OCI-LY3 (cell line): Measurements from ENCODE around the gene CABP4.
A peak's percentile ranks its signal among the peaks of the same experiment; 100 is the strongest.

Source experiments
- H2AFZ ChIP-seq: fragments of 200-600, 300-600 bp; shearing (Covaris generic); 2 replicates; pipeline ENCODE4 v1.6.0; 2014; ENCODE audit warnings: antibody characterized with exemption, low read depth, low read length
- H3K27ac ChIP-seq: fragments of 200-600, 300-600 bp; sonication (generic); 2 replicates; pipeline ENCODE4 v1.5.1; 2014; ENCODE audit warnings: mild to moderate bottlenecking, low read length, moderate library complexity, mixed read lengths
- H3K27me3 ChIP-seq: fragments of 200-600, 300-600 bp; sonication (generic); 2 replicates; pipeline ENCODE4 v1.6.1; 2014; ENCODE audit warnings: low read depth, low read length, mixed read lengths
- H3K36me3 ChIP-seq: fragments of 200-600, 300-600 bp; sonication (generic); replicated peaks from 2 replicates; pipeline ENCODE3; 2014; ENCODE audit warnings: low read depth, low read length, mixed read lengths
- H3K4me1 ChIP-seq: fragments of 300-600, 200-600 bp; sonication (generic); 2 replicates; pipeline ENCODE4 v1.6.1; 2014; ENCODE audit warnings: low read length, mixed read lengths
- H3K4me2 ChIP-seq: fragments of 200-600, 300-600 bp; sonication (generic); 2 replicates; pipeline ENCODE4 v1.6.1; 2014; ENCODE audit warnings: low read length, mixed read lengths
- H3K4me3 ChIP-seq: fragments of 300-600, 200-600 bp; sonication (generic); 2 replicates; pipeline ENCODE4 v1.5.1; 2014; ENCODE audit warnings: antibody characterized with exemption, mild to moderate bottlenecking, low read length, moderate library complexity
- H3K79me2 ChIP-seq: fragments of 300-600, 200-600 bp; shearing (Covaris generic); 2 replicates; pipeline ENCODE4 v1.6.1; 2014; ENCODE audit warnings: mild to moderate bottlenecking, low read length, mixed read lengths
- H3K9ac ChIP-seq: fragments of 300-600, 200-600 bp; shearing (Covaris generic); 2 replicates; pipeline ENCODE4 v1.6.0; 2014; ENCODE audit warnings: mild to moderate bottlenecking, low read length, moderate library complexity
- H3K9me3 ChIP-seq: fragments of 200-600, 300-600 bp; shearing (Covaris generic); 2 replicates; pipeline ENCODE4 v1.6.1; 2014; ENCODE audit warnings: low read length, mixed read lengths; ENCODE audit not compliant: insufficient read depth
- H4K20me1 ChIP-seq: fragments of 200-600, 300-600 bp; sonication (generic); 2 replicates; pipeline ENCODE4 v1.6.1; 2016; ENCODE audit warnings: low read length, mixed read lengths; ENCODE audit not compliant: insufficient read depth
- EZH2phosphoT487 ChIP-seq: fragments of 200-600 bp; shearing (Covaris generic); IDR thresholded peaks from 2 replicates; pipeline ENCODE4 v1.6.1; 2018; ENCODE audit warnings: antibody characterized with exemption, mixed run types, low read depth
- TF ChIP-seq, protein P1 (sequence below): fragments of 200-600, 300-600 bp; sonication (generic); IDR thresholded peaks from 2 replicates; pipeline ENCODE4 v1.5.1; 2014; ENCODE audit warnings: antibody characterized with exemption, low read length, low read depth

CABP4 gene

DNA sequence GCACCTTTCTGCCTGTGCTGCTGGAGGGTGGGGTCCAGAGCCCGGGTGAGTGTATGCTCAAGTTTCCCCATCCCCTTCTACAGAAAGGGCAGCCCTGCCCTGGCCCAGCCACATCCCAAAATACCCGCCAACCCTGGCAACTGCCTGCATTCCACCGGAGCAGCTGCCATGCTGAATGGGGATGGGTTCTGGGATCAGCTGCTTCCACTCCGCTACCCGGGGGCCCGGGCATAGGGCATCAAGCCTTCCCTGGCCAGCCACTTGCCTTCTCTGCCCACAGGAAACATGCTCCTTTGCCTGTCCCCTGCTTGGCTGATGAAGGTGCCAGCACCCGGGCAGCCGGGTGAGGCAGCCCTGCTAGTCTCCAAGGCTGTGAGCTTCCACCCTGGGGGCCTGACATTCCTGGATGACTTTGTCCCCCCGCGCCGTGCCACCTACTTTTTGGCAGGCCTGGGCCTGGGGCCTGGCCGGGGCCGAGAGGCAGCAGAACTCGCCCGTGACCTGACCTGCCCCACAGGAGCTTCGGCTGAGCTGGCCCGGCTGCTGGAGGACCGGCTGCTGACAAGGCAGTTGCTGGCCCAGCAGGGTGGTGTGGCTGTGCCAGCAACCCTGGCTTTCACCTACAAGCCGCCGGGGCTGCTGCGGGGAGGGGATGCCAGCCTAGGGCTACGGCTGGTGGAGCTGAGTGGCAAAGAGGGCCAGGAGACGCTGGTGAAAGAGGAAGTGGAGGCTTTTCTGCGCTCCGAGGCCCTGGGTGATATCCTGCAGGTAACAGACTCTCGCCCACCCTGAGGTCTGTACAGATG lies 36.5 kb upstream of the CABP4 start:
- no peaks in the 10 kb centered on the region for H3K79me2 ChIP-seq
- no peaks in the 10 kb centered on the region for H3K9me3 ChIP-seq
- peaks cover 34% of the 10 kb centered on the region for H3K27me3 ChIP-seq
- TF ChIP-seq, protein P1, sequence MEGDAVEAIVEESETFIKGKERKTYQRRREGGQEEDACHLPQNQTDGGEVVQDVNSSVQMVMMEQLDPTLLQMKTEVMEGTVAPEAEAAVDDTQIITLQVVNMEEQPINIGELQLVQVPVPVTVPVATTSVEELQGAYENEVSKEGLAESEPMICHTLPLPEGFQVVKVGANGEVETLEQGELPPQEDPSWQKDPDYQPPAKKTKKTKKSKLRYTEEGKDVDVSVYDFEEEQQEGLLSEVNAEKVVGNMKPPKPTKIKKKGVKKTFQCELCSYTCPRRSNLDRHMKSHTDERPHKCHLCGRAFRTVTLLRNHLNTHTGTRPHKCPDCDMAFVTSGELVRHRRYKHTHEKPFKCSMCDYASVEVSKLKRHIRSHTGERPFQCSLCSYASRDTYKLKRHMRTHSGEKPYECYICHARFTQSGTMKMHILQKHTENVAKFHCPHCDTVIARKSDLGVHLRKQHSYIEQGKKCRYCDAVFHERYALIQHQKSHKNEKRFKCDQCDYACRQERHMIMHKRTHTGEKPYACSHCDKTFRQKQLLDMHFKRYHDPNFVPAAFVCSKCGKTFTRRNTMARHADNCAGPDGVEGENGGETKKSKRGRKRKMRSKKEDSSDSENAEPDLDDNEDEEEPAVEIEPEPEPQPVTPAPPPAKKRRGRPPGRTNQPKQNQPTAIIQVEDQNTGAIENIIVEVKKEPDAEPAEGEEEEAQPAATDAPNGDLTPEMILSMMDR = no peak
- TF ChIP-seq EZH2phosphoT487 = no peak
- no peaks in the 10 kb centered on the region for H4K20me1 ChIP-seq
- H2AFZ ChIP-seq = 0 out of 2 replicates have a peak overlapping the region, but pooled peaks have one; percentile 6
- H3K4me3 ChIP-seq = peak overlapping the region; percentile 52
- H3K4me1 ChIP-seq = peaks cover 22% of the 10 kb centered on the region
- H3K4me2 ChIP-seq = peak overlapping the region; percentile 65
- H3K9ac ChIP-seq = peak overlapping the region; percentile 31
- no peak overlapping the region for H3K27ac ChIP-seq
- H3K36me3 ChIP-seq = no peaks in the 10 kb centered on the region

DNA sequence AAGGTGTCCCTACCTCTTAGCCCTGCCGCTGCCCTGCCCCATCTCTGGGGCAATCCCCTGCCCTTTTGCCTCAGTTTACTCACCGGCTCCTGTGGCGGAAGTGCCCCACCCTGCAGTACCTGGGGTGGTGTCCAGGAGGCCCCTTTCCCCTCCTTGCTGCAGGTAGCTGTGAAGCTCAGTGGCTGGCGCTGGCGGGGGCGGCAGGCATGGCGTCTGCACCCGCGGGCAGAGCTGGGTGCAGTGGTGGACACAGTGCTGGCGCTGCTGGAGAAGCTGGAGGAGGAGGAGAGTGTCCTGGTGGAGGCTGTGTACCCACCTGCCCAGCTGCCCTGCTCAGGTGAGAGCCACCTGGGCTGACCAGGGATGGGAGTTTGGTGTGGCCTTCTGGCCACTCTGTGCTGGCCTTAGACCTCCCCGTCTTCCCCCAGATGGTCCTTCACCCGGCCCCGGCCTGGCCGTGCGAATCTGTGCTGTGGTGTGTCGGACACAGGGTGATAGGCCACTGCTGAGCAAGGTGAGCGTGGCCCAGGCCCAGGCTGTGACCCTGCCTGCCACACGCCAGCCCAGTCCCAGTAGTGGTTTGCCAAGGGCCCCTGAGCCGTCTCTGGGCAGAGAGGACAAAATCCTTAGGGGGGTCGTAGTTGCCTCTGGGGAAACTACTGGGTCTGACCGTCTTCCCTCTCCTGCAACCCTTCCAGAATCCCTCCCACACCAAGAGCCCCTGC lies 35.7 kb upstream of the CABP4 start:
- Histone ChIP-seq H3K4me2 (peak overlapping the region; percentile 70), H2AFZ (no peak overlapping the region)
- TF ChIP-seq, protein P1 = no peak
- TF ChIP-seq EZH2phosphoT487 = no peak

DNA sequence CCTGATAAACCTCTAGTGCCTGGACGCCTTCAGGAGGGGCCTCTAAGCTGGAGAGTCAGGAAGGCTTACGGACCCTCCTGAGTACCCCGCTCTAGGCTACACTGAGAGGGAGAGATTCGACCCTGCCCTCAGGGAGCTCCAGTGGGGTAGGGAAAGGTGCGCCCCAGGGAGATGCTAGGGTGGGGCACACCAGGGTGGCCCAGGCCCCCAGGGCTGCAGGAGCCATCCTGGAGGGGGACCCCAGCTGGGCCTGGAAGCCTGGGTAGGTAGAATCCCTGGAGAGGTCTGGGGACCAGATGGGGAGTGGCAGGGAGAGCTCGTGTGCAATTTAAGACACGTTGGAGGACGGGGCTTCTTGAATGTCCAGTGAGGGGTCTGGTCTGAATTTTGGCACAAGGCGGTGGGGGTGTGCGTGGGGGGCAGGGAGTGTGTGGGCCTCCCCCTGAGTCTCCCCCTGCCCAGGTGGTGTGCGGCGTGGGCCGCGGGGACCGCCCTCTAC lies 35.0 kb upstream of the CABP4 start:
- TF ChIP-seq, protein P1 = no peak
- no peak for TF ChIP-seq EZH2phosphoT487
- Histone ChIP-seq H3K4me1 (peaks cover 22% of the 10 kb centered on the region), H2AFZ (no peak overlapping the region), H4K20me1 (no peaks in the 10 kb centered on the region), H3K9me3 (no peaks in the 10 kb centered on the region), H3K36me3 (no peaks in the 10 kb centered on the region), H3K27me3 (peaks cover 30% of the 10 kb centered on the region), H3K4me2 (peak overlapping the region; percentile 70), H3K27ac (no peak overlapping the region), H3K4me3 (peak overlapping the region; percentile 78), H3K79me2 (no peaks in the 10 kb centered on the region), H3K9ac (peak overlapping the region; percentile 54)

More for the DNA sequence above, 35.7 kb upstream of the CABP4 start:
- Histone ChIP-seq H3K4me3 (peak overlapping the region; percentile 52), H3K27me3 (peaks cover 34% of the 10 kb centered on the region), H3K36me3 (no peaks in the 10 kb centered on the region), H4K20me1 (no peaks in the 10 kb centered on the region), H3K9ac (peak overlapping the region; percentile 31; the same call in 1 of the 2 replicates), H3K9me3 (no peaks in the 10 kb centered on the region), H3K79me2 (no peaks in the 10 kb centered on the region), H3K4me1 (peaks cover 22% of the 10 kb centered on the region), H3K27ac (no peak overlapping the region)
